ENCODE results near the gene SORD.
"Not testable (repeated sequence)": the region's sequence is repeated elsewhere in the genome, so short reads cannot be mapped to it uniquely, and the experiment has no call there.

Gene SORD

DNA sequence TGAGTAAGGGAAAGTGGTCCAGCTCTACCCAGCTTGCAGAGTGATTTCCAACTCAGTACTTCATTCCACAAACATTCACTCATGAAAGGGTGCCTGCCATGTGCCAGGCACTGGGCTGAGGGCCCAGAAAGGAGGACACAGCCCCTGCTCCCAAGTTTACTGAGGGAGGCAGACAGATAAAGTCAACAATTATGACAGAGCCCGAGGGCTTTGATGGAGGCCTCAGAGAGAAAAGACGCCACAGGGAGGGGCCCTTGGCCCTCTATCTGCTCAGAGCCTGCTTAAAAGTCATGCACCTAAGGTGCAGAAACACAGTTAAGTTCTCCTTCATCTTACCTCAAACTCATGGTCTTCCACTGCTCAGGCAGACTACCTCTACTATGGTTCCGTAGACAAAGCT is 1.7 kb downstream of the SORD start:
- not testable (repeated sequence) for DNase-seq (ENCODE audit: low read depth in 2 of 2)

DNA sequence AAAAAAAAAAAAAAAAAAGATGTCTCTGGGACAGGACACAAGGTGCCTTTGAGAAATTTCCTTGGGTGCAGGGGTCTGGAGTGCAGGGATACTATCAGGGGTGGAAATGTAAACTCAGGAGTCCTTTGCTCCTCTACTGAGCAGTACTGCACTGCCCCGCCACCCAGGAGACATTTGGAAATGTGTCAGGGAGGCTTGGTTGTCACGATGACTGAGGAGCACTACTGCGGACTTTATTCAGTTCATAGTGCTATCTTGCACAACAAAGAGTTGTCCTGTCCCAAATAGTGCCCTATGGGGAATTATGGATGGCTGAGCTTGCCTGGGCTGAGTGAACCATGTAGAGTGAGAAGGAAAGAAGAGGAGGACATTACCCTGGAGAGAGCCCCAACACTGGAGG is 2.6 kb downstream of the SORD start:
- not testable (repeated sequence) for DNase-seq (ENCODE audit: low read depth in 2 of 2)

DNA sequence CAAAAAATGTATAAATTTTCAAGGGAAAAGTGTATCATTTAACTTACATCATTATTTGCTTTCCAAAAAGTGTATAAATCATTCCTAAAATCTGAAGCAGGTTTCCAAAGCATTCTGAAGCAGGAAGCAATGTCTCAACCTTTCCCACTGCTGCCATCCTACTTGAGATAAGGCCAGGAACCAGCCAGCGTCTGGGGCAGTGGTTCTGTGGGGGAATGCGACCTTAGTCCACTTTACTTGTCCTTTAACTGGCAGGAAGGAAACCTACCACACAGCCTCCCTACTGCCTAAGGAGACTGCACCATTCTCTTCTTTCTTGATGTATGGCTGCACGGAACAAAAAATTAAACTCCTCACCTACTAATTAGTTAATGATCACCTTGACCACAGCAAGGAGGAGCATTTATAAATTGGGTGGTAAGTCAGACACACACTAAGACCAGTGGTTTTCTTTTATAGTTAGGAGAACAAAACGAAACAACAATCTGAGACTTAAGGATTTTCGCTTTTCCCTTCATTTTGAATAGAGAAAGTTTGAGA is 3.7 kb downstream of the SORD start:
- DNase-seq (ENCODE audit: low read depth in 2 of 2): no peak

DNA sequence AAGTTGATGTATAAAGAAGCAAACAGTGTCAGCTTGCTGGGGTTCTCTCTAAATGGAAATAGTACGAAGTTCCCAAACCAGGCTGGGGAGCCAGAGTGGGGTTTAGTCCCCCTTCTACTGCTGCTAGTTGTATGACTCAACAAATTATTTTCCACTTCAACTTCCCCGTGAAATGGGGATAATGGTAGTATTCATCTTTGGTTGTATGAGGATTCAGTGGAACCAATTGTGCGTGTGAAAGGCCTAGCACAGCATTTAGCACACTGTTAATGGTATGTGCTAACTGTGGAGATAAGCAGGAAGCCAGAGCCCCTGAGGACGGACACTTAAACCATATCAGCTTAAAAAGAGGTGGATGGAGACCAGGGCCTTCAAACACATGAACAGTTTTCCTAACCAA is 4.2 kb downstream of the SORD start:
- no peak for DNase-seq (ENCODE audit: low read depth in 2 of 2)

DNA sequence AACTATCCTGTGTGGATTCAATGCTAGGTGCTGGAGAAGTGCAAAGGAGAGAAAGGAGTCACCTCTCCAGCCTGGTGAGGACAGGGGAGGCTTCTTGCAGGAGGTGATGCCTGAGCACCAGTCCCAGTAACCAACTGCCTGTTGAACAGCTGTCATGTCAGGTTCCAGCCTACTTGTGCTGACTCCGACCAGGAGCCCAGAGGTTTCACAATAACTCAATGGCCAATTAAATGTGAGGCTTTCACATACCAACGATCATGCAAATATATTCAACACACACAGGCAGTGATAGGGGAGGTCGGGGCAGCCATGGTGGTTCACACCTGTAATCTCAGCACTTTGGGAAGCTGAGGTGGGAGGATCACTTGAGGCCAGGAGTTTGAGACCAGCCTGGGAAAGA is 7.7 kb downstream of the SORD start:
- DNase-seq (ENCODE audit: low read depth in 2 of 2): no peak

DNA sequence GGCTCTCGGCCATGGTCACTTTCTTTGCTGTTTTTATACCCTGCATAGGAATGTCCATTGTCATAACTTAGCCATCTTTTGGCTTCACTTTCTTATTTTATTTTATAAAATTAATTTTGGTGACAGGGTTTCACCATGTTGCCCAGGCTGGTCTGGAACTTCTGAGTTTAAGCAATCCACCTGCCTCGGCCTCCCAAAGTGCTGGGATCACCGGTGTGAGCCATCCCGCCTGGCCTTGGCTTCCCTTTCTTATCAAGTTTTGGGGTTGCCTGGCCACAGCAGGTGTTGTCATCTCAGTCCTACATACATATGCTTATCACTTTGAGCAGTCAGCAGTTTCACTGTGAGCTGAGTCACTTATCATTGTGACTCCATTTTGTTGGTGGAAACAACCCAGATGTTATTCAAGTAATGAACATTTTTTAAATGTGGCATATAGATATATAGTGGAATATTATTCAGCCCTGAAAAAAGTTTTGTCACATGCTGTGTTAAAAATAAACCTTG is 8.6 kb downstream of the SORD start:
- not testable (repeated sequence) for DNase-seq (ENCODE audit: low read depth in 2 of 2)

DNA sequence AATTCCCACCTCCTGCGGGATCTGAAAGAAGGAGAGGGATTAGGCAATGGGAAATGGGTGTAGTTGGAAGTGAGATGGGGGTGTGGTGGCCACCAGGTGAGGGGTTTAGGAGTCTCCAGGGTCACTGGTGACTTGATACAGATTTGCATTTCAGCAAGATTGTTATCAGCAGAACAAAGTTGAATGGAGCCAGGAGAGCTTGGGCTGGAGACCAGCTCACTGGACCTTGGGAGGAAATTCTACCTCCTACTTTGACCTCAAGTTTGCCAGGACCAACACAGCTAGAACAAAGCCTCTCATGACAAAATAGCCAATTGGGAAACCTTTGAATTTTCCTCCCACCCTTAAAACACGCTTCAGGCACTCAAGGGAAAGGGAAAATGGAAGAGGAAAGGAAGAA is 9.5 kb downstream of the SORD start:
- not testable (repeated sequence) for DNase-seq (ENCODE audit: low read depth in 2 of 2)

DNA sequence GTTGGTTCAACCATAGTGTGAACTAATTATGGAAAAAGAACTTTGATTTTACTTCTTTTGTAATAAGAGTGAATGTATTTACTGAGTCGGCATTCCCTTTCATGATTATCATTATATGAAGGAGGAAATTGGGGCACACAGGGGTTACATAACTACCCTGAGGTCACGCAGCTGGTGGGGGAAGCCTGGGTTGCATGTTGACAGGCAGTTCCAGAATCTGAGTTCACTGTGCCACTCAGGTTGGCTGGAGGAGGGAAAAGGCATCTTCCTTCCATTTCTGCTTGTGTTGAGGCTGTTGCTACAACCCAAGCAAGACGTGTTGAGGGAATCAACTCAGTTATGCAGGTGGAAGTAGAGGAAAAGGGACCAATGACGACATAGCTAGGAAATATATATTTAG is 11.1 kb downstream of the SORD start:
- DNase-seq (ENCODE audit: low read depth in 2 of 2): not testable (repeated sequence)

DNA sequence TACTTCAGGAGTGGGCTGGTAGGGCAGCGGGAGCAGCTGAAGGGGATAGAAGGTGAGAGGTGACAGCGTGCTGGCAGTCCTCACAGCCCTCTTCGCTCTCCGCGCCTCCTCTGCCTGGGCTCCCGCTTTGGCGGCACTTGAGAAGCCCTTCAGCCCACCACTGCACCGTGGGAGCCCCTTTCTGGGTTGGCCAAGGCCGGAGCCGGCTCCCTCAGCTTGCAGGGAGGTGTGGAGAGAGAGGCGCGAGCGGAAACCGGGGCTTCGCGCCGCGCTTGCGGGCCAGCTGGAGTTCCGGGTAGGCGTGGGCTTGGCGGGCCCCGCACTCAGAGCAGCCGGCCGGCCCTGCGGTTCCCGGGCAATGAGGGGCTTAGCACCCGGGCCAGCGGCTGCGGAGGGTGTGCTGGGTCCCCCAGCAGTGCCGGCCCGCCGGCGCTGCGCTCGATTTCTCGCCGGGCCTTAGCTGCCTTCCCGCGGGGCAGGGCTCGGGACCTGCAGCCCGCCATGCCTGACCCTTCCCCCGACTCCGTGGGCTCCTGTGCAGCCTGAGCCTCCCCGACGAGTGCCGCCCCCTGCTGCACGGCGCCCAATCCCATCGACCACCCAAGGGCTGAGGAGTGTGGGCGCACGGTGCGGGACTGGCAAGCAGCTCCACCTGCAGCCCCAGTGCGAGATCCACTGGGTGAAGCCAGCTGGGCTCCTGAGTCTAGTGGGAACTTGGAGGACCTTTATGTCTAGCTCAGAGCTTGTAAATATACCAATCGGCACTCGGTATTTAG is 11.8 kb downstream of the SORD start:
- not testable (repeated sequence) for DNase-seq (ENCODE audit: low read depth in 2 of 2)

DNA sequence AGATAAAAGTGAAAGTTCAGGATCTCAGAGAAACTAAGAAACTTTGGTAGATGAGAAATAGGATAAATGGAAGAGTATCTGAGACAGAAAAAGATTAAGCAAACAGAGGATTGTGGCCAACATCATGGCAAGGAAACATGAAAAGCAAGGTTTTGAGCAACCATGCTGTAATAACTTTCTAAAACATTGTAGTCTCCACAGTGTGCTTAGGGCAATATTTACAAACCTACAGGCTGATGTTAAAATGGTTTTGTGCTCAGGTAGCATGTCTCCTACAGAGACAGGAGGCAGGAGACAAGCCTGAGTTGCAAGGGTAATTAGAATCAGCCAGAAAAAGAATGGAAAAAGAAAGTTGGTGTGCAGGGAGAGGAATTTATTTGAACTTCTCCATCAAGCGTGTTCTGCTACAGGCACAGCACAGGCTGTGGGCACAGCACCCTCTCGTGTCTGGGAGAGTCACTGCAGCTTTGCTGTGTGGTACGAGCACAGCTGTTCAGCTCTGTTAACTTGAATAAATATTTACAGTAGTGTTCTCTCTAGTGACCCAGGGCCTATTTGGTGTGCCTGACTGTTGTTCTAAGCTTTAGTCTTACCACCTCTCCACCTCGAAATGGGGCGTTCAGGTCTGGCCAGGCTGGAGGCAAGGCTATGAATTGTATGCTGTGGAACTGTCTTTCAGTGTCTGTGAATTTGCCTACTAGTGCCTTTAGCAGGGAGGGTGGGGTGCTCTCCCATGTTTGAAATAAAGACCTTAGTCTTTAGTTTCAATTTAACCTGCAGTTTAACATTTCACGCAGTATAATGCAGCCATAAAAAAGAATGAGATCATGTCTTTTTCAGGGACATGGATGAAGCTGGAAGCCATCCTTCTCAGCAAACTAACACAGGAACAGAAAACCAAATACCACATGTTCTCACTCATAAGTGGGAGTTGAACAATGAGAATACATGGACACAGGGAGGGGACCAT is 14.1 kb downstream of the SORD start:
- DNase-seq (ENCODE audit: low read depth in 2 of 2): peak; percentile 55 to 60

DNA sequence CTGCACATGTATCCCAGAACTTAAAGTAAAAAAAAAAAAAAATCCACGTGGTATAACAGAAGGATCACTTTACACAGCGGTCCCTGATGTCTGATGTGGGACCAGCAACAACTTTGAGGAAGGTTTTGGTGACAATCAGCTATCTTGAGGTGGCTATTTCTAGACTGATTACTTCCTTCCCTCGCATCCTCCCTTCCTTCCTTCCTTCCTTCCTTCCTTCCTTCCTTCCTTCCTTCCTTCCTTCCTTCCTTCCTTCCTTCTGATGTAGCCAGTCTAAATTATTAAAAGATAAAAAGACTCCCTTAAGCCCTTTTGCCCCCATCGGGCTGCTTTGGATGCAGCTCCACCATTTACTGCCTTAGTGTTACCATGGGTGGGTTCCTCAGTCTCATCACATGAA is 14.9 kb downstream of the SORD start:
- DNase-seq (ENCODE audit: low read depth in 2 of 2): no peak

DNA sequence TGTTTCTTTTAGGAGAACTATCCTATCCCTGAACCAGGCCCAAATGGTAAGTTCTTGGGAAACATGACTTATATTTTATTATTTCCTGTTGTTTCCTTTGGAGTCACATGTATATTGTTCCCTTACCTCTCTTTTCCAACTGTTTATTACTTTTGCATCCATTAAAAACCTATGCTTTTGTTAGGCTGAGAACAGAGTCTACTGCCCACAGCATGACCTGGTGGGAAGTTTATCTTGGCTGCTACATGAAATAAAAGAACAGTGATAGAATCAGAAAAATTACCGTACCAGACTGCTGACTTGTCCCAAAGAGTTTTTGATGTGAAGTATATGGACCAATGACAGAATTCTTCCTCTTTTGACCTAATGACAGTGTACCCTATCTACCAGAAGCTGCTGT is 17.4 kb downstream of the SORD start:
- not testable (repeated sequence) for DNase-seq (ENCODE audit: low read depth in 2 of 2)

DNA sequence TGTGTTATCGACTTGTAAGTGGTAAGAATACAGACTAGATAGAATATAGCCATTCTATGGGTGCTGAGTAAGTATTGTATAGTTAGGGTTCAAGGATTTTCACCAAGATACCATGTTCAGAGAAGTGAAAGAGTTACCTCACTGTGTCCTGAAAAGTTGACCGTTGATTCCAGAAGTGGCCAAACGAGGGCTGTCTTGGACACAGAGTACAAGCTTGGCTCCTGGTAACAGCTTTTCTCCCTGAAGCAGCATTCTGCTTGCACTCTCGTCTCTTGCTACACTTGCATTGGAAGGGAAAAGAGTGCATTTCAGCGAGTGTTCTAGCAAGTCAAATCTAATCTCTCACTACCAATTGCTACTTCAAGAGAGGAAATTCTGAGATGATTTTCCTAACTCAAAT is 18.5 kb downstream of the SORD start:
- DNase-seq (ENCODE audit: low read depth in 2 of 2): not testable (repeated sequence)

DNA sequence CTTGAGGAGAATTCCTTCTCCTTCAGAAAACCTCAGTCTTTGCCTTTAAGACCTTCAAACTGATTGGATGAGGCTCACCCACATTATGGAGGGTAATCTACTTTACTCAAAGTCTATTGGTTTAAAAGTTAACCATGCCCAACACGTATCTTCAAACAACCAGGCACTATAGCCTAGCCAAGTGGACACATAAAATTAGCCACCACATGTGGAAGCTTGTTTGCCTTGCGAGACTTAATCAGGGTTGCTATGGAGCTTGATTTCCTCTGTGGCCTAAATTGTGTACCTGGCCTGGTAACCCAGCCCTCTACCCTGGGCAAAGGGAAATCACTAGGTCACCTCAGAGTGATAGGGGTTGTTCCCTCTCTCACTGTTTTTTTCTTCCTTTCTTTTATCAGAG is 19.9 kb downstream of the SORD start:
- DNase-seq (ENCODE audit: low read depth in 2 of 2): not testable (repeated sequence)

DNA sequence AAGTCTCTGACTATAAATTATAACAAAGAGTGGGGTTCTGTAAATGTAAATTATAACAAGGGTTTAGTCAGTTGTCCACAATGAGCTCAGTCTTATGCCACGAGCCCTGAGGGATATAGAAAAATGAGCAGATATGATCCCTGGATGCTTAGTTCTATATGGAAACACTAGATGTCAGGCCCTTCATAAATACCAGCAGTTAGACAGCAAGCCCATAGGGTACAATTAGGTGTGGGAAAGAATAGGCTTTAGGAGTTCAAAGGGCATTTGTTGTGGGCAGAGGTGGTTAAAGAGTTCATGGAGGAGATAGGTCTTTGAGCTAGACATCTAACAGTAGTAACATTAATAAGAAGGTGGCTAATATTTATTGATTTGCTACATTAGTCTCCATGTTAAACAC is 21.3 kb downstream of the SORD start:
- DNase-seq (ENCODE audit: low read depth in 2 of 2): not testable (repeated sequence)

DNA sequence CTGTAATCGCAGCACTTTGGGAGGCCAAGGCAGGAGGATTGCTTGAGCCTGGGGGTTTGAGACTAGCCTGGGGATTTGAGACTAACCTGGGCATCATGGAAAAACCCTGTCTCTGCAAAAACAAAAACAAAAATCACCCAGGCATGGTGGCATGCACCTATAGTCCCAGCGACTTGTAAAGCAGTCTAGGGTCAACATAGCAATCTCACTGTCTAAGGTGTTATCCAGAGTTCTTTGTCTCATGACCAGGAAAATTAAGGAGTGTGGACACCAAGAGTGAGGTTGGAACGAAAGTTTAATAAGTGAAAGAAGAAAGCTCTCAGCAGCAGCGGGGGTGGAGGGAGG is 25.4 kb downstream of the SORD start:
- DNase-seq (ENCODE audit: low read depth in 2 of 2): not testable (repeated sequence)

DNA sequence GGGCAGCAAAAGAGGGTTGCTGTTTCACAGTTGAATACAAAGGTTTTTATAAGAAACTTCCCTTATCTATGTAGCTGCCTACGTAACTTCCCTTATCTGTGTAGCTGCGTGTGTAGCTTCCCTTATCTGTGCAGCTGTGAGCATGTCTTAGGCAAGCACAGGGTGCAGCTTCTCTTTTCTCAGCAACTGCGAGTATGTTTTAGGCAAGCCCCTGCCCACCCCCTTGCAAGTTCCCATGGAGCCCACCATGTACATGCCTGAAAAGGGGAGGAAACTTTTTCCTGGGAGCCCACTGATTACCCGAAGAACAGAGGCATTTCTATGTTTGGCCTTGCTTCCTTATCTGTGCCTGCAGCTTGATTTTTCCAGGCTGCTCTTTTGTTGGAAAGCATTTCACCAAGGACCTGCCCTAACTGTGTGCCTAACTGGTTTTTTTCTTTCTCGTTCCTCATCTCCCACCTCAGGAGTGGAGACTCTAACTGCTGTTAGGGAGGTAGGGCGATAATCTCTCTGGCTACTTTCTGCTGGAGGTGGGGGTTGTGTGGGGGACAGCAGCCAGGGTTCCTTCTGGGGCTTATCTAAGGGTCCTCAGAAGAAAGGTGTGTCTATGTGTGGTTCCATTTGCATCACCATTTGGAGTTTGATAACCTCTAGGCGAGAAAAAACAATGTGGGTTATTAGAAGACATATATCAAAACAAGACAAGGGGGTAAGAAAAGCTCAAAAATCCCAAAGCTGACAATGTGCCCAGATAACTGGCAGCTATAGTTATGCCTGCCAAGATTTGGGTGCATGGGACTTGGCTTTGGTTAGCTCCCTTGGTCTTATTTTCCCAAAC is 26.0 kb downstream of the SORD start:
- no peak for DNase-seq (ENCODE audit: low read depth in 2 of 2)

DNA sequence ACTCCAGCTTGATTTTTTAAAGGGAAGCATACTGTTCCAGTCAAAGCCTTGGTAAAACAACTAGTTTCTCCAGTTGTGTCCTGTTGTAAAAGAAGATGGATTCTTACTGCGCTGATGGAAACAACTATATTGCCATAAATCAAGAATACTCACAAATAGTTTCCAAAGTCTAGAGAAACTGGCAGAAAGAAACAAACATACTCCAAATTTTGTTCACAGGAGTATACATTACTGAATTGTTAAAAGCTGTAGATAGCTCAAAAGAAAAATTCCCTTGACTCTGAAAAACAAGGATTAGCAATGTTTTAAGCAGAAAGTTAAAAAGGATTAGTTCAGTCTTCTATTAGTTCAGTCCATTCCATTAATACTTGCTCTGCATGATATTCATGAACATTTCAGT is 27.6 kb downstream of the SORD start:
- no peak for DNase-seq (ENCODE audit: low read depth in 2 of 2)

DNA sequence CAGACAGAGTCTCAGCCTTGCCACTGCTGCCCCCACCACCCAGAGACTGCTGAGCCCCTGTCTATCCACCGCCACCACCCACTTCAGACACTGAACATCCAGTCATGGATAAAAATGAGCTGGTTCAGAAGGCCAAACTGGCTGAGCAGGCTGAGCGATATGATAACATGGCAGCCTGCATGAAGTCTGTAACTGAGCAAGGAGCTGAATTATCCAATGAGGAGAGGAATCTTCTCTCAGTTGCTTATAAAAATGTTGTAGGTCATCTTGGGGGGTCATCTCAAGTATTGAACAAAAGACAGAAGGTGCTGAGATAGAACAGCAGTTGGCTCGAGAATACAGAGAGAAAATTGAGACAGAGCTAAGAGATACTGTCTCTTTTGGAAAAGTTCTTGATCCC is 29.7 kb downstream of the SORD start:
- not testable (repeated sequence) for DNase-seq (ENCODE audit: low read depth in 2 of 2)

DNA sequence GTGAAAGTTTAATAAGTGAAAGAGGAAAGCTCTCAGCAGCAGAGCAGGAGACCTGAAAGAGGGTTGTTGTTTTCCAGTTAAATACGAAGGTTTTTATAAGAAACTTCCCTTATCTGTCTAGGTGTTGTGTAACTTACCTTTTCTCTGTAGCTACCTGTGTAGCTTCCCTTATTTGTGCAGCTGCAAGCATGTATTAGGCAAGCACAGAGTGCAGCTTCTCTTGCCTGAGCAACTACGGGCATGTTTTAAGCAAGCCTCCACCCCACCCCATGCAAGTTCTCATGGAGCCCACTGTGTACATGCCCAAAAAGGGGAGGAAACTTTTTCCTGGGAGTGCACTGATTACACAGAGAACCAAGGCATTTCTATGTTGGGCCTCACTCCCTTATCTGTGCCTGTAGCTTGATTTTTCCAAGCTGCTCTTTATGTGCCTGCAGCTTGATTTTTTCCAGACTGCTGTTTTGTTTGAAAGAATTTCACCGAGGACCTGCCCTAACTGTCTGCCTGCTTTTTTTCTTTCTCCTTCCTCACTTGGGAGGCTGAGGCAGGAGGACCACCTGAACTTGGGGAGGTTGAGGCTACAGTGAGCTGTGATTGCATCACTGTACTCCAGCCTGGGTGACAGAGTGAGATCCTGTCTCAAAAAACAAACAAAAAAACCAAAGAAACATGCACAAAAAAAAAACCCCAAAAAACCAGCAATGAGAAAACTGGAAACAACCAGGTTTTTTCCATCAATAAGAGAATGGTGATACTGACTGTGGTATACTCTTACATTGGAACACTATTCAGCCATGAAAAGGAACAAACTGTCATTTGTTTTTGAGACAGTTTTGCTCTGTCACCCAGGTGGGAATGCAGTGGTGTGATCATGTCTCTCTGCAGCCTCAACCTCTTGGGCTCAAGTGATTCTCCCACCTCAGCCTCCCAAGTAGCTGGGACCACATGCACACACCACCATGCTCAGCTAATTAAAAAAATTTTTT is 36.0 kb downstream of the SORD start:
- DNase-seq (ENCODE audit: low read depth in 2 of 2): not testable (repeated sequence)
